ENCODE measurements around the gene TGFBR1.

DNA sequence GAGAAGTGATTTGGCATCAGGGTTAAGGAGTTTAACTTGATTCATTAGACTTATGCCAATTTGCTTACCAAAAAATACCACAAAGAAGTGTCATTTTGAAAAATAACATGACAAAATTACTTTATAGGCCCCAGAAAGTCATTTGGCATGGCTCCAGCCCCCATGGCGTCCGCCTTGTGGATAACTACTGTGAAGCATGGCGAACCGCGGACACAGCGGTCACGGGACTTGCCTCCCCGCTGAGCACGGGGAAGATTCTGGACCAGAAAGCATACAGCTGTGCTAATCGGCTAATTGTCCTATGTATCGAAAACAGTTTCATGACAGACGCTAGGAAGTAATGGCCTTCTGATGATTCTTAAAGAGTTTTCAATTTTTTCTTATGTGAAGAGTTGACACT is 35.4 kb upstream of the TGFBR1 start:
- TF ChIP-seq POLR2A (IDR thresholded peaks at IDR 0.05; ENCODE audit: low read depth, low read length) (no peak), TAF1 (IDR thresholded peaks at IDR 0.05; ENCODE audit: low read depth, low read length) (no peak)
